GM13977 (cell line): ENCODE data around the gene FBXL7.

Experiments
- DNase-seq: peaks from one replicate; pipeline ENCODE4 v3.0.0; 2012; ENCODE audit warnings: low spot score
- CTCF ChIP-seq: IDR thresholded peaks from 2 replicates; pipeline ENCODE4 v1.5.1; 2012; ENCODE audit warnings: mild to moderate bottlenecking, control low read depth; ENCODE audit not compliant: insufficient read depth; ENCODE audit errors: extremely low read depth, missing control alignments
- in situ Hi-C: fragments of 300-500 bp; cut with MboI; formaldehyde crosslinking; loops from one replicate; pipeline ENCODE4 v1.12.0; 2022; ENCODE audit warnings: low sequenced_read_pairs, low pct_unique_long_range_greater_than_20kb, mixed read lengths, inconsistent platforms; ENCODE audit not compliant: unreplicated experiment

FBXL7 gene

GRCh38 chr5:15650266-15650665 lies 150.3 kb downstream of the FBXL7 start:
- no peak for DNase-seq
- in situ Hi-C loops, result no loop called here
- no peak for TF ChIP-seq CTCF

GRCh38 chr5:15654779-15655178 lies 154.8 kb downstream of the FBXL7 start:
- no peak for TF ChIP-seq CTCF
- no peak for DNase-seq
- in situ Hi-C loops, result no loop called here

- in situ Hi-C loops, result no loop called here
- DNase-seq, result no peak
- TF ChIP-seq CTCF, result no peak
These were observed 155.7 kb downstream of the FBXL7 start for GRCh38 chr5:15655683-15656082.

- no peak for DNase-seq
- in situ Hi-C loops, result no loop called here
- TF ChIP-seq CTCF, result no peak
These were observed 165.0 kb downstream of the FBXL7 start for GRCh38 chr5:15664961-15665360.

GRCh38 chr5:15669826-15670225 lies 169.8 kb downstream of the FBXL7 start:
- in situ Hi-C loops, result no loop called here
- no peak for TF ChIP-seq CTCF
- no peak for DNase-seq

- no peak for TF ChIP-seq CTCF
- in situ Hi-C loops, result no loop called here
- no peak for DNase-seq
These were observed 174.7 kb downstream of the FBXL7 start for GRCh38 chr5:15674716-15675115.

- in situ Hi-C loops, result no loop called here
- DNase-seq, result no peak
These were observed 176.6 kb downstream of the FBXL7 start for GRCh38 chr5:15676591-15676990.

More at GRCh38 chr5:15676591-15676990, 176.6 kb downstream of the FBXL7 start:
- TF ChIP-seq CTCF, result no peak
